ENCODE data around the gene TGFB1. TPM values are rescaled to one million over a fixed set of nuclear protein-coding genes. Genes with fewer than 3 reads are reported as not detected.

TGFB1 gene
- total RNA-seq, 1 experiment from 2014 or later, result 54.6 TPM

DNA sequence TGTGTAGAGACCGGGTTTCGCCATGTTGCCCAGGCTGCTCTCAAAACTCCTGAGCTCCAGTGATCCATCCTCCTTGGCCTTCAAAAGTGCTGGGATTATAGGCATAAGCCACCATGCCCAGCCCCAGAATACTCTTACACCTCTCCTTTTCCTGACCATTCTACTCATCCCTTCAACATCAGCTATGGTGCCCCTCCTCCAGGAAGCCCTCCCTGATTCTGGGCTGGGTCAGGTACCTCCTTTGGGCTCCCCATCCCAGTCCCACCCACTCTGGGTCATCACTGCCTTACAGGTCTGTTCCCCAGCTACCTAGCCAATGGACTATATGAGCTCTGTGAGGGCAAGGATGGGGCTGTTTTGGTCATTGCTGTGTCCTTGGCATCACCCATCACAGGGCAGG lies 9.6 kb downstream of the TGFB1 start (continued):
- TF ChIP-seq, protein P1, sequence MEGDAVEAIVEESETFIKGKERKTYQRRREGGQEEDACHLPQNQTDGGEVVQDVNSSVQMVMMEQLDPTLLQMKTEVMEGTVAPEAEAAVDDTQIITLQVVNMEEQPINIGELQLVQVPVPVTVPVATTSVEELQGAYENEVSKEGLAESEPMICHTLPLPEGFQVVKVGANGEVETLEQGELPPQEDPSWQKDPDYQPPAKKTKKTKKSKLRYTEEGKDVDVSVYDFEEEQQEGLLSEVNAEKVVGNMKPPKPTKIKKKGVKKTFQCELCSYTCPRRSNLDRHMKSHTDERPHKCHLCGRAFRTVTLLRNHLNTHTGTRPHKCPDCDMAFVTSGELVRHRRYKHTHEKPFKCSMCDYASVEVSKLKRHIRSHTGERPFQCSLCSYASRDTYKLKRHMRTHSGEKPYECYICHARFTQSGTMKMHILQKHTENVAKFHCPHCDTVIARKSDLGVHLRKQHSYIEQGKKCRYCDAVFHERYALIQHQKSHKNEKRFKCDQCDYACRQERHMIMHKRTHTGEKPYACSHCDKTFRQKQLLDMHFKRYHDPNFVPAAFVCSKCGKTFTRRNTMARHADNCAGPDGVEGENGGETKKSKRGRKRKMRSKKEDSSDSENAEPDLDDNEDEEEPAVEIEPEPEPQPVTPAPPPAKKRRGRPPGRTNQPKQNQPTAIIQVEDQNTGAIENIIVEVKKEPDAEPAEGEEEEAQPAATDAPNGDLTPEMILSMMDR (IDR thresholded peaks at IDR 0.05 in 2 of 3, conservative IDR thresholded peaks at IDR 0.05 in 1 of 3; ENCODE audit: borderline replicate concordance in 1 of 3, insufficient read depth in 1 of 3, low read depth in 2 of 3, low read length in 2 of 3), result no peak
- TF ChIP-seq POLR2A (IDR thresholded peaks at IDR 0.05; ENCODE audit: borderline replicate concordance, extremely low read depth, insufficient read depth, insufficient read length) (no peak), ZFX (IDR thresholded peaks at IDR 0.05) (no peak), ELF1 (IDR thresholded peaks at IDR 0.05; ENCODE audit: borderline replicate concordance, low read depth) (no peak), JUND (IDR thresholded peaks at IDR 0.05) (no peak)

DNA sequence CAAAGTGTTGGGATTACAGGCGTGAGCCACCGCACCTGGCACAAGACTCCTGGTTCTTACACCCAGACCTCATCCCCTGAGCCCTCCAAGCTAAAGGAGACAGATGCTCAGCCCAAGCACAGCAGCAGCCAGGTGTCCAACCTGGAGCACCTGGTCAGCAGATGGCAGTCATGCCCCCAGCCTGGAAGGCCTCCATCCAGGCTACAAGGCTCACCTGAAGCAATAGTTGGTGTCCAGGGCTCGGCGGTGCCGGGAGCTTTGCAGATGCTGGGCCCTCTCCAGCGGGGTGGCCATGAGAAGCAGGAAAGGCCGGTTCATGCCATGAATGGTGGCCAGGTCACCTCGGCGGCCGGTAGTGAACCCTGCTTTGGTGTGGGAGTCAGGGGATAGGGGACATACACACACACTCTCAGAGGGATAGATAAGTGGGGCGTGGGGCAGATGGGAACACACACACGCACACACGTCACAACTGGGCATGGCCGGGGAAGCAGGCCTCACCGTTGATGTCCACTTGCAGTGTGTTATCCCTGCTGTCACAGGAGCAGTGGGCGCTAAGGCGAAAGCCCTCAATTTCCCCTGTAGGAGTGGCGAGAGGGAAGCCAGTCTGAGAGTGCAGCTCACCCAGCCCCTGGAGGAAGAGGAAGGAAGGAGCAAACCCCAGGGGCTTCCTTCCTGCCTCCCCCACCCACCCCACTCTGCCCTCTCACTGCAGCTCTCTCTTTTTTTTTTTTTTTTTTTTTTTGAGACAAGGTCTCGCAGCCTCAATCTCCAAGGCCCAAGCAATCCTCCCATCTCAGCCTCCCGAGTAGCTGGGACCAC lies 11.8 kb downstream of the TGFB1 start:
- no peaks in the 10 kb centered on the region for H4K20me1 ChIP-seq (ENCODE audit: insufficient read depth)
- no peak overlapping the region for H3K27ac ChIP-seq (ENCODE audit: low read depth, low read length)
- H2AFZ ChIP-seq (ENCODE audit: low read depth, low read length, poor library complexity, severe bottlenecking), result no peak overlapping the region
- POLR2A ChIA-PET, result no interaction called here
- RAD21 ChIA-PET (ENCODE audit: low non-redundant PET in 1 of 2, low total read pairs in 2 of 2, uncharacterized antibody in 2 of 2, unreplicated experiment in 2 of 2), result no interaction called here
- no peaks in the 10 kb centered on the region for H3K9me2 ChIP-seq (ENCODE audit: insufficient read depth)
- BruUV-seq (replicated peaks), result no TSS peak
- ATAC-seq, result peak; percentile 78
- no peak overlapping the region for H3K9ac ChIP-seq (ENCODE audit: low read length)
- H3K4me3 ChIP-seq (replicated peaks in 1 of 2; ENCODE audit: low read depth in 1 of 2, low read length in 2 of 2), result no peak overlapping the region
- peaks cover 7% of the 10 kb centered on the region in 2 experiments for H3K36me3 ChIP-seq (ENCODE audit: control insufficient read depth in 1 of 2, insufficient read depth in 2 of 2, low read length in 2 of 2)
- CTCF ChIA-PET, result interaction anchor here (1.0 kb wide), 2 partner anchors 22 to 33 kb away, joined by 3 to 5 read pairs; partner anchors contain the start of gene B9D2
- H3K79me2 ChIP-seq (ENCODE audit: insufficient read depth, low read length), result no peaks in the 10 kb centered on the region
- H3K4me1 ChIP-seq (ENCODE audit: control insufficient read depth in 1 of 2, insufficient read depth in 2 of 2, low read length in 2 of 2), result peaks cover 0 to 9% of the 10 kb centered on the region in 2 experiments; a peak in 1 of 4 replicates
- intact Hi-C loops (cut with micrococcal nuclease), result no loop called here
- DNase-seq (ENCODE audit: low read depth, low spot score), result no peak
- no peaks in the 10 kb centered on the region for H3K27me3 ChIP-seq (ENCODE audit: insufficient read depth, low read length)
- H3K9me3 ChIP-seq (ENCODE audit: control insufficient read depth in 1 of 2, insufficient read depth in 1 of 2, low read depth in 1 of 2, low read length in 2 of 2), result no peaks in the 10 kb centered on the region
- no peak overlapping the region for H3K4me2 ChIP-seq (ENCODE audit: low read length)
- TF ChIP-seq, protein P2, sequence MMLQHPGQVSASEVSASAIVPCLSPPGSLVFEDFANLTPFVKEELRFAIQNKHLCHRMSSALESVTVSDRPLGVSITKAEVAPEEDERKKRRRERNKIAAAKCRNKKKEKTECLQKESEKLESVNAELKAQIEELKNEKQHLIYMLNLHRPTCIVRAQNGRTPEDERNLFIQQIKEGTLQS (IDR thresholded peaks at IDR 0.05), result no peak
- TF ChIP-seq YY1 (IDR thresholded peaks at IDR 0.05; ENCODE audit: extremely low read depth, insufficient replicate concordance, low read depth, low read length) (no peak), EGR1 (IDR thresholded peaks at IDR 0.05; ENCODE audit: low read depth) (no peak), ZFX (IDR thresholded peaks at IDR 0.05) (no peak), FOSL1 (IDR thresholded peaks at IDR 0.05; ENCODE audit: low read depth) (no peak), TCF7L2 (IDR thresholded peaks at IDR 0.05; ENCODE audit: borderline replicate concordance, extremely low read depth, insufficient read depth, insufficient read length) (no peak), SIN3A (IDR thresholded peaks at IDR 0.05; ENCODE audit: low read depth) (no peak), RAD21 (IDR thresholded peaks at IDR 0.05; ENCODE audit: low read depth) (peak; percentile 51)
- TF ChIP-seq, protein P3, sequence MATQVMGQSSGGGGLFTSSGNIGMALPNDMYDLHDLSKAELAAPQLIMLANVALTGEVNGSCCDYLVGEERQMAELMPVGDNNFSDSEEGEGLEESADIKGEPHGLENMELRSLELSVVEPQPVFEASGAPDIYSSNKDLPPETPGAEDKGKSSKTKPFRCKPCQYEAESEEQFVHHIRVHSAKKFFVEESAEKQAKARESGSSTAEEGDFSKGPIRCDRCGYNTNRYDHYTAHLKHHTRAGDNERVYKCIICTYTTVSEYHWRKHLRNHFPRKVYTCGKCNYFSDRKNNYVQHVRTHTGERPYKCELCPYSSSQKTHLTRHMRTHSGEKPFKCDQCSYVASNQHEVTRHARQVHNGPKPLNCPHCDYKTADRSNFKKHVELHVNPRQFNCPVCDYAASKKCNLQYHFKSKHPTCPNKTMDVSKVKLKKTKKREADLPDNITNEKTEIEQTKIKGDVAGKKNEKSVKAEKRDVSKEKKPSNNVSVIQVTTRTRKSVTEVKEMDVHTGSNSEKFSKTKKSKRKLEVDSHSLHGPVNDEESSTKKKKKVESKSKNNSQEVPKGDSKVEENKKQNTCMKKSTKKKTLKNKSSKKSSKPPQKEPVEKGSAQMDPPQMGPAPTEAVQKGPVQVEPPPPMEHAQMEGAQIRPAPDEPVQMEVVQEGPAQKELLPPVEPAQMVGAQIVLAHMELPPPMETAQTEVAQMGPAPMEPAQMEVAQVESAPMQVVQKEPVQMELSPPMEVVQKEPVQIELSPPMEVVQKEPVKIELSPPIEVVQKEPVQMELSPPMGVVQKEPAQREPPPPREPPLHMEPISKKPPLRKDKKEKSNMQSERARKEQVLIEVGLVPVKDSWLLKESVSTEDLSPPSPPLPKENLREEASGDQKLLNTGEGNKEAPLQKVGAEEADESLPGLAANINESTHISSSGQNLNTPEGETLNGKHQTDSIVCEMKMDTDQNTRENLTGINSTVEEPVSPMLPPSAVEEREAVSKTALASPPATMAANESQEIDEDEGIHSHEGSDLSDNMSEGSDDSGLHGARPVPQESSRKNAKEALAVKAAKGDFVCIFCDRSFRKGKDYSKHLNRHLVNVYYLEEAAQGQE (IDR thresholded peaks at IDR 0.05; ENCODE audit: low read depth), result no peak
- TF ChIP-seq, protein P4, sequence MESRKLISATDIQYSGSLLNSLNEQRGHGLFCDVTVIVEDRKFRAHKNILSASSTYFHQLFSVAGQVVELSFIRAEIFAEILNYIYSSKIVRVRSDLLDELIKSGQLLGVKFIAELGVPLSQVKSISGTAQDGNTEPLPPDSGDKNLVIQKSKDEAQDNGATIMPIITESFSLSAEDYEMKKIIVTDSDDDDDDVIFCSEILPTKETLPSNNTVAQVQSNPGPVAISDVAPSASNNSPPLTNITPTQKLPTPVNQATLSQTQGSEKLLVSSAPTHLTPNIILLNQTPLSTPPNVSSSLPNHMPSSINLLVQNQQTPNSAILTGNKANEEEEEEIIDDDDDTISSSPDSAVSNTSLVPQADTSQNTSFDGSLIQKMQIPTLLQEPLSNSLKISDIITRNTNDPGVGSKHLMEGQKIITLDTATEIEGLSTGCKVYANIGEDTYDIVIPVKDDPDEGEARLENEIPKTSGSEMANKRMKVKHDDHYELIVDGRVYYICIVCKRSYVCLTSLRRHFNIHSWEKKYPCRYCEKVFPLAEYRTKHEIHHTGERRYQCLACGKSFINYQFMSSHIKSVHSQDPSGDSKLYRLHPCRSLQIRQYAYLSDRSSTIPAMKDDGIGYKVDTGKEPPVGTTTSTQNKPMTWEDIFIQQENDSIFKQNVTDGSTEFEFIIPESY (IDR thresholded peaks at IDR 0.05; ENCODE audit: extremely low read depth, insufficient replicate concordance, low read length), result no peak
